HG03095 (cell line): ENCODE results near the gene AMER1.
"Not testable (repeated sequence)": the region's sequence is repeated elsewhere in the genome, so short reads cannot be mapped to it uniquely, and the experiment has no call there.

Experiments
- ATAC-seq: cut with Tn5 transposase; IDR thresholded peaks from one replicate; pipeline ENCODE4 v1.9.1; 2021; ENCODE audit warnings: moderate library complexity; ENCODE audit not compliant: unreplicated experiment

AMER1 gene

GRCh38 chrX:64205441-64205734, at the start of gene AMER1:
Gene AMER1 (minus strand): TSS chrX:64205708. CDS start chrX:64193286, 12,422 bp downstream.
- ATAC-seq: peak; percentile 43

GRCh38 chrX:64230123-64230970, 24.8 kb upstream of the AMER1 start, which contains the start of gene ASB12:
Gene ASB12 (minus strand): TSS chrX:64230607. CDS start chrX:64225650, 4,957 bp downstream.
- no peak for ATAC-seq

- ATAC-seq: no peak
Observed at GRCh38 chrX:64229154-64229553, 23.6 kb upstream of the AMER1 start.

DNA sequence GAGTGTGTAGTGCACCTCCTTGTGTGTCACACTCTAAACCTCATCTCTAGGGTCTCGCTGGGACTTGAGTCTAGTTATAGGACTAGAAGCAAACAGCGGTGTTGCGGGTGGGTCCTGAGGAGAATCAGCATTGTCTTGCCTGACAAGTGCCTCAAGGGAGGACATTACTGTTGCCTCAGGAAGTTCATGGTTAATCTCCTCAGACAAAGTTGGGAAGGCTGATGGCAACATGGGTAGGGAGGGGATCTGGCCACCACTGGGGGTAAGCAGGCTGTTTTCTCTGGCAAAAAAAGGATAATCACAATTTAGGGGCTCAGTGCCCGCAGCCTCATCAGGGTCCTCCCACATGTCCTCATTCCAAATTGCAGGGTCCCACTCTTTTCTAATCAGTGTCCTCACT, 12.5 kb upstream of the AMER1 start:
- no peak for ATAC-seq

GRCh38 chrX:64213989-64214388, 8.5 kb upstream of the AMER1 start:
- ATAC-seq: not testable (repeated sequence)

GRCh38 chrX:64206556-64207162, 1.2 kb upstream of the AMER1 start:
- no peak for ATAC-seq

GRCh38 chrX:64205735-64206501, 410 bp upstream of the AMER1 start:
- peak; percentile 88 for ATAC-seq

DNA sequence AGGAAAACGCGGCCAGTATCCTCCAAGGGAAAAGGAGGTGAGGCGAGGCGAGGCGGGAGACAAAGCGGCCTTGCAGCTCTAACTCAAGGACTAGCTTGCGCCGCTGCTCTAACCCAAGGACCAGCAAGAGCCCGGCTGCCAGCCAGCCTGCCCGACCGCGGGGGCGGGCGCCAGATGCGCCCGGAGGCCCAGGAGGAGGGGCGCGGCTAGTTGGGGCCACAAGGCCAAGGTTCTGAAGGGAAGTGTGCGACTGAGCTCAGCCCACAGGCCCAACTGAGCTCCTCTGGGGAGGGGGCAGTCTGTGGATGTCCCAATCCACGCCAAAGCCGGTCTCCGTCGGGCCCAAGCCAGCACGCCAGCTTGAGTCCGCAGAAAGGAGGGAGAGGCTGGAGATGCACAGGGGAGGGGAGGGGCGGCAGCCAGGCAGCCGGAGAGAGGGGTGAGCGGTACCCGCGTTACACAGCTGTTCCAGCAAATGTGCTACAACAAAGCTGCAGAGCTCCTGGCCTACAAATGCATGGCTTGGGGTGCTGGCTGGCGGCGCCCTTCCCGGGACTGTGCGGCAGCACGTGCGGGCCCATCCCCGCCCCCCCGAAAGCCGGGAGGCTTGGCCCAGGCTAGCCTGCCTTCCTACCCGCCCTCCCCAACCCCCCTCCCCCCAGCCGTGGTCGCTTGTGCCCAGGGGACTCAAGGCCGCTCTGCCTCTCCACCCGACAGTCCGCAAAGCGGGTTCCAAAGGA, 637 bp downstream of the AMER1 start:
- ATAC-seq: peak; percentile 4

- no peak for ATAC-seq
Observed at GRCh38 chrX:64204252-64204651, 1.3 kb downstream of the AMER1 start.

GRCh38 chrX:64202808-64203325, 2.6 kb downstream of the AMER1 start:
- no peak for ATAC-seq

DNA sequence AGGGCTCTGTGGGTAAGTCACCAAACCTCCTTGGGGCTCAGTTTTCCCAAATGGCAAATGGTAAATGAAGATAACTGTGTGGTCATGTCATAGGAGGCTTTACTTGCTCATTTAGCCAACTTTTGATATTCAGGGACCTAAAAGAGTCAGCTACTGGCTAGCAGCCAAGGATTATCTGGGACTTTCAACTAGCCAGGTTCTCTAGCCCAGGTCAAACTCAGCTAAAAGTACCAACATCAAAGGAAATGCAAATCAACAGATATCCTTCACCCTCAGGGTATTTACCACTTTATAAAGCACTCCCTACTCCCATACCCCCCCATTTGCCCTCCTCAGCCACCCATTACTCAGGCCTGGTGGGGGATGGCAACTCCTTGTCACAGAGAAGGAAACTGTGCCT, 7.5 kb downstream of the AMER1 start:
- no peak for ATAC-seq

GRCh38 chrX:64196606-64197005, 8.9 kb downstream of the AMER1 start:
- ATAC-seq: no peak

- ATAC-seq: no peak
Observed at GRCh38 chrX:64195862-64196261, 9.6 kb downstream of the AMER1 start.

DNA sequence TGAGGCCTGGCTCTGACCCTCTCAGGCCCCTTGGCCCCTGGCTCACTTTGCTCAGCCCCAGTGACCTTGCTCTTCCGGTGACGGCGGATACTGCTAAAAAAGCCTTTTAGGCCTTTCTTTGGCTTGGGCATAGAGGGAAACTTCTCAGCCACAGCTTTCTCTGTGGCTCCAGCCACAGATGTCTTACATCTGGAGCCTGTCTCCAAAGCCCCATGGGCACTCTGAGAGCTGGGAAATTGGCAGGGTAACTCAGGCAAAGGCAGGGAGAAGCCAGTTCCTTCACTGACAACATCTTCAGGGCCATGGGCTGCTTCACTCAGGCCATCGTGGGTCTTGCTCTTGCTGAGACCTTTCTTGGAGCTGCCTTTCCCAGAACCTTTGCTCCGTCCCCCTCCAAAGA, 12.8 kb downstream of the AMER1 start:
- no peak for ATAC-seq

GRCh38 chrX:64192040-64192439, 13.5 kb downstream of the AMER1 start:
- ATAC-seq: no peak

GRCh38 chrX:64191281-64192010, 14.1 kb downstream of the AMER1 start:
- no peak for ATAC-seq

DNA sequence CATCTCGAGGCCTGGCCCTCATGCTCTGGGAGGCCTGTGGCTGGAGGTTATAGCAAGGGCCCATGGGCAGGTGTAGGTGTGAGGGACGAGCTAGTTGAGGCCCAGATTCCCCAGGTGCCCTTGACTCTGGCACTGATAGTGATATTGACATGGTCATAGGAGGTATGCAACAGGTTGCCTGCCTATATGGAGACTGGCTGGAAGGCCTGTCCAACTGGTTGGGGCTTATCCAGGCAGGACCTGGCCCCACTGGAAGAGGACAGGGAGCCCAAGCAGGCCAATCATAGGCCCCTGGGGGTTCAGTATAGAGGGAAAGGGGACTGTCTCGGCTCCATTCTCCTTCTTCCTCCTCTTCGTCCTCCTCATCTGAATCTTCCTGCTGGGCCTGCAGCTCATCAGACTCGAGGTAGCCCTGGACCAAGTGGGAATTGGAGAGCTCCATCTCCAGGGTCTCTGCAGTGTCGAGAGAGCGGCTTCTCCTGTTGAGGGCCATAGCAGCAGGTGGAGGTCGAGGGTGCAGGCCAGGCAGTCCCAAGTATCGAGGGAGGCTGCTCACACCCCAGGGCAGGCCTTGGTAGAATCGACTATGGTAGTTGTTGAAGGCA, 15.3 kb downstream of the AMER1 start:
- ATAC-seq: no peak

DNA sequence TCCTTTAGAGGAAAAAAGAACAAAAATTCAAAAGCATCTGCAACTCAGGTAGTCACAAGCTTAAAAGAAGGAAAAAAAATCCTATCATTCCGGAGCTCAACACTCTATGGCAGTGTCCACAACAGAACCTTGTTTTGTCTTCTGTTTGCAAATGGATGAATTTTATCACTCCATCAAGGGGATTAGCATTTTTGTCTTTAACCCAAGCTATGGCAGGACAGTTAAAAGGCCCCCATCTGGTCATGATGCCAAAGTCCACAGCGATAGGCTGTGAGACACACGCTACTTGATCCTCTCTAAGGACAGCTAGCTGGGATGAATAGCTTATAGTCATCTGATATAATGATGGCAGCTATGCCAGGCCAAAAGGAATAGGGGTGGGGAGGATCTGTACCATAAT, 16.6 kb downstream of the AMER1 start:
- ATAC-seq: no peak

DNA sequence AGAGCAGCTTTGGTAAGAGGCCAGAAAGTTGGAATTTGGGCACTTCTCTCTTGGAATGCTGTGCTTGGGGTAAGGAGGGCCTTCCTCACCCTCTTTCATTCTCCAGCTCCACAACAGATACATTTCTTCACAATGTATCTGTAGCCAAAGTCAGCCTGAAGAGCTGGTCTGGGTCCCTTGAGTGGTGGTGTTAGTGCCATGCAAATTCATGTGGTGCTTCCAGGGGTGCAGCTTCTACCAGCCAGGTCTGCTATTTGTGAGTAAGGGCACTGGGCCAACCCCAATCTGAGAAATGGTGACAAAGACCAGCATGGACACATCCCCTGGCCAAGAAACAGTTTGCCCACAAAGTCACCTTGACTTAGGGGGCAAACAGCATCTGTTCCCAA, 17.8 kb downstream of the AMER1 start:
- ATAC-seq: no peak
